Thyroid gland (tissue), 4 donors: Measurements from ENCODE around the gene POC1A.

Experiments used
- POLR2A ChIP-seq, 2 donors: fragments of 450-650 bp; IDR thresholded peaks; one replicate each; pipeline ENCODE4 v1.6.1; 2017; ENCODE audit warnings: antibody characterized with exemption in 2 of 2, mild to moderate bottlenecking in 2 of 2, moderate library complexity in 1 of 2
- TF ChIP-seq, protein P1 (sequence below), 6 experiments: fragments of 200-600 bp in 3 of 6; fragments of 450-650 bp in 3 of 6; sonication (generic) in 3 of 6; IDR thresholded peaks; one replicate each; pipeline ENCODE4 v1.5.1; 2016 to 2019; ENCODE audit warnings: antibody characterized with exemption in 6 of 6, mild to moderate bottlenecking in 2 of 6, inconsistent platforms in 1 of 6, moderate library complexity in 1 of 6

DNA sequence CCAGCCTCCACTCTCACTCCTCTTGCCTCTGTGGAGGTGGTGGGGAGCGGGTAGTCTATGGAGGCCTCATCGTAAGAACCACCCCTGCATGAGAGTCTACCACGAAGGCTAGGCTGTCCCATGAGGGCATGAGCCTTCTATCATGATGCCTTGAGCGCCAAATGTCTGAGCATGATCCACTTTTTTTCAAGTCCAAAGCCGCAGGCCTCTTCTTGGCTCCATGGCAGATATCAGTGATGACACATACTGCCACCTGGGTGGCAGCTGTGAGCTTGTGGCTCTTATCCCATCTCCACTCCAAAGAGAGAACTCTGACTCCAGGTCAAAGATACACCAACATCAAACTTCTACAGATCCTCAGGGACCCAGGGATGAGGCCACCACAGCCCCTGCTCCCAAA lies 13.5 kb downstream of the POC1A start:
- TF ChIP-seq POLR2A (IDR thresholded peaks at IDR 0.05): no peak
- TF ChIP-seq, protein P1, sequence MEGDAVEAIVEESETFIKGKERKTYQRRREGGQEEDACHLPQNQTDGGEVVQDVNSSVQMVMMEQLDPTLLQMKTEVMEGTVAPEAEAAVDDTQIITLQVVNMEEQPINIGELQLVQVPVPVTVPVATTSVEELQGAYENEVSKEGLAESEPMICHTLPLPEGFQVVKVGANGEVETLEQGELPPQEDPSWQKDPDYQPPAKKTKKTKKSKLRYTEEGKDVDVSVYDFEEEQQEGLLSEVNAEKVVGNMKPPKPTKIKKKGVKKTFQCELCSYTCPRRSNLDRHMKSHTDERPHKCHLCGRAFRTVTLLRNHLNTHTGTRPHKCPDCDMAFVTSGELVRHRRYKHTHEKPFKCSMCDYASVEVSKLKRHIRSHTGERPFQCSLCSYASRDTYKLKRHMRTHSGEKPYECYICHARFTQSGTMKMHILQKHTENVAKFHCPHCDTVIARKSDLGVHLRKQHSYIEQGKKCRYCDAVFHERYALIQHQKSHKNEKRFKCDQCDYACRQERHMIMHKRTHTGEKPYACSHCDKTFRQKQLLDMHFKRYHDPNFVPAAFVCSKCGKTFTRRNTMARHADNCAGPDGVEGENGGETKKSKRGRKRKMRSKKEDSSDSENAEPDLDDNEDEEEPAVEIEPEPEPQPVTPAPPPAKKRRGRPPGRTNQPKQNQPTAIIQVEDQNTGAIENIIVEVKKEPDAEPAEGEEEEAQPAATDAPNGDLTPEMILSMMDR (IDR thresholded peaks at IDR 0.05): no peak
